SK-N-SH treated with all-trans-retinoic acid at 6 μM for 48 hours (cell line): ENCODE results near the gene FAM163A.

ENCODE experiments used
- ATAC-seq: fragments of 200-7000 bp; cut with Tn5 transposase; 3 replicates; pipeline ENCODE4 v1.9.1; 2020; ENCODE audit warnings: mild to moderate bottlenecking, moderate library complexity
- ARNTL ChIP-seq: fragments of 450-650 bp; formaldehyde crosslinking; IDR thresholded peaks from 2 replicates; pipeline ENCODE4 v1.5.0; 2020; ENCODE audit warnings: low read depth, mild to moderate bottlenecking, moderate library complexity, borderline replicate concordance
- BACH2 ChIP-seq: fragments of 250-450 bp; sonication (Bioruptor Pico); IDR thresholded peaks from 2 replicates; pipeline ENCODE4 v1.9.0; 2021; ENCODE audit warnings: mild to moderate bottlenecking, borderline replicate concordance
- CSDC2 ChIP-seq: fragments of 250-450 bp; sonication (Bioruptor Pico); IDR thresholded peaks from 2 replicates; pipeline ENCODE4 v1.5.0; 2020; ENCODE audit warnings: mild to moderate bottlenecking, moderate library complexity
- ESRRG ChIP-seq: fragments of 250-450 bp; sonication (Bioruptor Pico); IDR thresholded peaks from 2 replicates; pipeline ENCODE4 v1.6.1; 2021; ENCODE audit warnings: mild to moderate bottlenecking
- GLIS3 ChIP-seq: fragments of 250-450 bp; sonication (Bioruptor Pico); IDR thresholded peaks from 2 replicates; pipeline ENCODE4 v1.5.0; 2020; ENCODE audit warnings: mild to moderate bottlenecking, moderate library complexity
- ISL1 ChIP-seq: fragments of 250-450 bp; sonication (Bioruptor Pico); IDR thresholded peaks from 2 replicates; pipeline ENCODE4 v2.1.2; 2022; ENCODE audit warnings: mild to moderate bottlenecking, moderate library complexity
- OSR1 ChIP-seq: fragments of 250-450 bp; sonication (Bioruptor Pico); IDR thresholded peaks from 2 replicates; pipeline ENCODE4 v1.8.0; 2022; ENCODE audit warnings: moderate library complexity, mild to moderate bottlenecking, inconsistent platforms
- PPARA ChIP-seq: fragments of 250-450 bp; sonication (Bioruptor Pico); IDR thresholded peaks from 2 replicates; pipeline ENCODE4 v1.5.0; 2020; ENCODE audit warnings: mild to moderate bottlenecking, borderline replicate concordance
- RARB ChIP-seq: fragments of 250-450 bp; sonication (Bioruptor Pico); IDR thresholded peaks from 2 replicates; pipeline ENCODE4 v1.8.0; 2021; ENCODE audit warnings: mild to moderate bottlenecking, moderate library complexity
- SNAI2 ChIP-seq: fragments of 250-450 bp; sonication (Bioruptor Pico); IDR thresholded peaks from 2 replicates; pipeline ENCODE4 v1.5.0; 2020; ENCODE audit warnings: mild to moderate bottlenecking, moderate library complexity
- TCF4 ChIP-seq: fragments of 250-450 bp; sonication (Bioruptor Pico); IDR thresholded peaks from 2 replicates; pipeline ENCODE4 v1.8.0; 2021; ENCODE audit warnings: mild to moderate bottlenecking, moderate library complexity, borderline replicate concordance
- TOX ChIP-seq: fragments of 250-450 bp; sonication (Bioruptor Pico); IDR thresholded peaks from 2 replicates; pipeline ENCODE4 v1.8.0; 2021; ENCODE audit warnings: mild to moderate bottlenecking, moderate library complexity, borderline replicate concordance
- ZC3H10 ChIP-seq: fragments of 250-450 bp; sonication (Bioruptor Pico); IDR thresholded peaks from 2 replicates; pipeline ENCODE4 v1.5.1; 2021; ENCODE audit warnings: mild to moderate bottlenecking, moderate library complexity
- ZFP30 ChIP-seq: fragments of 450-650 bp; formaldehyde crosslinking; IDR thresholded peaks from 2 replicates; pipeline ENCODE4 v1.5.0; 2022; ENCODE audit warnings: mild to moderate bottlenecking, moderate library complexity
- ZNF565 ChIP-seq: fragments of 450-650 bp; formaldehyde crosslinking; conservative IDR thresholded peaks from 2 replicates; pipeline ENCODE4 v1.5.0; 2020; ENCODE audit warnings: low read depth, mild to moderate bottlenecking, moderate library complexity
- ZNF8 ChIP-seq: fragments of 450-650 bp; formaldehyde crosslinking; IDR thresholded peaks from 2 replicates; pipeline ENCODE4 v1.5.0; 2020; ENCODE audit warnings: mild to moderate bottlenecking, moderate library complexity
- TF ChIP-seq, protein P1 (sequence below): fragments of 250-450 bp; sonication (Bioruptor Pico); IDR thresholded peaks from 2 replicates; pipeline ENCODE4 v1.5.1; 2020; ENCODE audit warnings: low read depth, mild to moderate bottlenecking, moderate library complexity
- TF ChIP-seq, protein P2 (sequence below): fragments of 250-450 bp; sonication (Bioruptor Pico); IDR thresholded peaks from 2 replicates; pipeline ENCODE4 v1.8.0; 2020; ENCODE audit warnings: mild to moderate bottlenecking, moderate library complexity, borderline replicate concordance
- TF ChIP-seq, protein P3 (sequence below): fragments of 250-450 bp; sonication (Bioruptor Pico); IDR thresholded peaks from 2 replicates; pipeline ENCODE4 v1.5.1; 2021; ENCODE audit warnings: mild to moderate bottlenecking, moderate library complexity
- TF ChIP-seq, protein P4 (sequence below): fragments of 250-450 bp; sonication (Bioruptor Pico); IDR thresholded peaks from 2 replicates; pipeline ENCODE4 v1.5.0; 2020; ENCODE audit warnings: mild to moderate bottlenecking, moderate library complexity

FAM163A gene

DNA sequence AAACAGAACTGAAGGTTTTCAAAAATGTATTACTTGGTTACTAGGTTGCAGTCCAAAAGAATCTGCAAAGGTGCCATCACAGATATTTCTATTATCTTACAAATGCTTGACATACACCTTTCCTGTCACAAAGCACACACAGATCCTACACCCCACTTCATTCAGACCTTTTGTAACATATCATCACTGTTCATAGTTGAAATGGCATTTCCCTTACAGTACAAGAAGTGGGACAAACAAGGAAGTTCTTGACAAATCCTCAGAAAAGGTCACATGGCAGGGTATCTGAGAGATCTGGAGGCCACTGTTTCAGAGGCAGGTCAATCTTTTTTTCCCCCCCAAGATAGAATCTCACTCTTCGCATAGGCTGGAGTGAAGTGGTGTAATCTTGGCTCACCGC is 113.2 kb downstream of the FAM163A start:
- ATAC-seq, result no peak; the same call in 2 of the 3 replicates
- TF ChIP-seq, protein P1, sequence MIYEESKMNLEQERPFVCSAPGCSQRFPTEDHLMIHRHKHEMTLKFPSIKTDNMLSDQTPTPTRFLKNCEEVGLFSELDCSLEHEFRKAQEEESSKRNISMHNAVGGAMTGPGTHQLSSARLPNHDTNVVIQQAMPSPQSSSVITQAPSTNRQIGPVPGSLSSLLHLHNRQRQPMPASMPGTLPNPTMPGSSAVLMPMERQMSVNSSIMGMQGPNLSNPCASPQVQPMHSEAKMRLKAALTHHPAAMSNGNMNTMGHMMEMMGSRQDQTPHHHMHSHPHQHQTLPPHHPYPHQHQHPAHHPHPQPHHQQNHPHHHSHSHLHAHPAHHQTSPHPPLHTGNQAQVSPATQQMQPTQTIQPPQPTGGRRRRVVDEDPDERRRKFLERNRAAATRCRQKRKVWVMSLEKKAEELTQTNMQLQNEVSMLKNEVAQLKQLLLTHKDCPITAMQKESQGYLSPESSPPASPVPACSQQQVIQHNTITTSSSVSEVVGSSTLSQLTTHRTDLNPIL (CRISPR knock-in tag), result no peak
- TF ChIP-seq ZFP30 (no peak), TOX (no peak), ESRRG (CRISPR knock-in tag) (no peak), OSR1 (CRISPR knock-in tag) (no peak), ZNF8 (CRISPR knock-in tag) (no peak), ISL1 (no peak), ARNTL (CRISPR knock-in tag) (no peak), GLIS3 (CRISPR knock-in tag) (no peak), RARB (CRISPR knock-in tag) (no peak), ZC3H10 (CRISPR knock-in tag) (no peak), TCF4 (no peak), CSDC2 (CRISPR knock-in tag) (no peak), BACH2 (no peak), PPARA (CRISPR knock-in tag) (no peak)
- TF ChIP-seq, protein P2, sequence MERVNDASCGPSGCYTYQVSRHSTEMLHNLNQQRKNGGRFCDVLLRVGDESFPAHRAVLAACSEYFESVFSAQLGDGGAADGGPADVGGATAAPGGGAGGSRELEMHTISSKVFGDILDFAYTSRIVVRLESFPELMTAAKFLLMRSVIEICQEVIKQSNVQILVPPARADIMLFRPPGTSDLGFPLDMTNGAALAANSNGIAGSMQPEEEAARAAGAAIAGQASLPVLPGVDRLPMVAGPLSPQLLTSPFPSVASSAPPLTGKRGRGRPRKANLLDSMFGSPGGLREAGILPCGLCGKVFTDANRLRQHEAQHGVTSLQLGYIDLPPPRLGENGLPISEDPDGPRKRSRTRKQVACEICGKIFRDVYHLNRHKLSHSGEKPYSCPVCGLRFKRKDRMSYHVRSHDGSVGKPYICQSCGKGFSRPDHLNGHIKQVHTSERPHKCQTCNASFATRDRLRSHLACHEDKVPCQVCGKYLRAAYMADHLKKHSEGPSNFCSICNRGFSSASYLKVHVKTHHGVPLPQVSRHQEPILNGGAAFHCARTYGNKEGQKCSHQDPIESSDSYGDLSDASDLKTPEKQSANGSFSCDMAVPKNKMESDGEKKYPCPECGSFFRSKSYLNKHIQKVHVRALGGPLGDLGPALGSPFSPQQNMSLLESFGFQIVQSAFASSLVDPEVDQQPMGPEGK, result no peak
- TF ChIP-seq, protein P3, sequence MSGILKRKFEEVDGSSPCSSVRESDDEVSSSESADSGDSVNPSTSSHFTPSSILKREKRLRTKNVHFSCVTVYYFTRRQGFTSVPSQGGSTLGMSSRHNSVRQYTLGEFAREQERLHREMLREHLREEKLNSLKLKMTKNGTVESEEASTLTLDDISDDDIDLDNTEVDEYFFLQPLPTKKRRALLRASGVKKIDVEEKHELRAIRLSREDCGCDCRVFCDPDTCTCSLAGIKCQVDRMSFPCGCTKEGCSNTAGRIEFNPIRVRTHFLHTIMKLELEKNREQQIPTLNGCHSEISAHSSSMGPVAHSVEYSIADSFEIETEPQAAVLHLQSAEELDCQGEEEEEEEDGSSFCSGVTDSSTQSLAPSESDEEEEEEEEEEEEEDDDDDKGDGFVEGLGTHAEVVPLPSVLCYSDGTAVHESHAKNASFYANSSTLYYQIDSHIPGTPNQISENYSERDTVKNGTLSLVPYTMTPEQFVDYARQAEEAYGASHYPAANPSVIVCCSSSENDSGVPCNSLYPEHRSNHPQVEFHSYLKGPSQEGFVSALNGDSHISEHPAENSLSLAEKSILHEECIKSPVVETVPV (CRISPR knock-in tag), result no peak

DNA sequence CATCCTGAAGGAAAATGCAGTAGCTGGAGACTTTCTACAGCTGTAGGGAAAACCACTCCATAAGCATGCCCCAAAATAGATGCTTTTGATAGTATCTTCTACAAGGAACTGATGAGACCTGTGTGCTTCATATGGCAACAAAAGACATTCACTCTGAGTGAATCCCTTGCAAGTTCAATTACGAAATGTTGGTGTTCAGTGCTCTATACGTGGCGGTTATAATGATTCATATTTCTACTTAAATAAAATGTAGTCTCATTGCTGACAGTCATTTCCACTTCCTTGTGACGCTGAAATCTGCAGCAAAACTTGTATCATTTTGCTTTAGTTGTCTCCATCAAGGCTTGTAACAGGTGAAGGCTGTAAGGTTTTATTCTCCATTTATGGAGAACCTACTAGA is 113.9 kb downstream of the FAM163A start:
- ATAC-seq, result no peak; the same call in 2 of the 3 replicates
- TF ChIP-seq, protein P1 (CRISPR knock-in tag), result no peak
- no peak for TF ChIP-seq ARNTL (CRISPR knock-in tag)
- no peak for TF ChIP-seq OSR1 (CRISPR knock-in tag)
- TF ChIP-seq CSDC2 (CRISPR knock-in tag), result no peak
- TF ChIP-seq, protein P3 (CRISPR knock-in tag), result no peak
- no peak for TF ChIP-seq BACH2
- no peak for TF ChIP-seq RARB (CRISPR knock-in tag)
- TF ChIP-seq GLIS3 (CRISPR knock-in tag), result no peak
- no peak for TF ChIP-seq PPARA (CRISPR knock-in tag)
- TF ChIP-seq ZNF565, result no peak
- TF ChIP-seq TOX, result no peak
- TF ChIP-seq, protein P4, sequence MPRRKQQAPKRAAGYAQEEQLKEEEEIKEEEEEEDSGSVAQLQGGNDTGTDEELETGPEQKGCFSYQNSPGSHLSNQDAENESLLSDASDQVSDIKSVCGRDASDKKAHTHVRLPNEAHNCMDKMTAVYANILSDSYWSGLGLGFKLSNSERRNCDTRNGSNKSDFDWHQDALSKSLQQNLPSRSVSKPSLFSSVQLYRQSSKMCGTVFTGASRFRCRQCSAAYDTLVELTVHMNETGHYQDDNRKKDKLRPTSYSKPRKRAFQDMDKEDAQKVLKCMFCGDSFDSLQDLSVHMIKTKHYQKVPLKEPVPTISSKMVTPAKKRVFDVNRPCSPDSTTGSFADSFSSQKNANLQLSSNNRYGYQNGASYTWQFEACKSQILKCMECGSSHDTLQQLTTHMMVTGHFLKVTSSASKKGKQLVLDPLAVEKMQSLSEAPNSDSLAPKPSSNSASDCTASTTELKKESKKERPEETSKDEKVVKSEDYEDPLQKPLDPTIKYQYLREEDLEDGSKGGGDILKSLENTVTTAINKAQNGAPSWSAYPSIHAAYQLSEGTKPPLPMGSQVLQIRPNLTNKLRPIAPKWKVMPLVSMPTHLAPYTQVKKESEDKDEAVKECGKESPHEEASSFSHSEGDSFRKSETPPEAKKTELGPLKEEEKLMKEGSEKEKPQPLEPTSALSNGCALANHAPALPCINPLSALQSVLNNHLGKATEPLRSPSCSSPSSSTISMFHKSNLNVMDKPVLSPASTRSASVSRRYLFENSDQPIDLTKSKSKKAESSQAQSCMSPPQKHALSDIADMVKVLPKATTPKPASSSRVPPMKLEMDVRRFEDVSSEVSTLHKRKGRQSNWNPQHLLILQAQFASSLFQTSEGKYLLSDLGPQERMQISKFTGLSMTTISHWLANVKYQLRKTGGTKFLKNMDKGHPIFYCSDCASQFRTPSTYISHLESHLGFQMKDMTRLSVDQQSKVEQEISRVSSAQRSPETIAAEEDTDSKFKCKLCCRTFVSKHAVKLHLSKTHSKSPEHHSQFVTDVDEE, result no peak
- no peak for TF ChIP-seq ZC3H10 (CRISPR knock-in tag)
- no peak for TF ChIP-seq SNAI2 (CRISPR knock-in tag)
- TF ChIP-seq, protein P2, result no peak
- TF ChIP-seq ZNF8 (CRISPR knock-in tag), result no peak
- no peak for TF ChIP-seq ISL1
- TF ChIP-seq TCF4, result no peak
